GM21381 (cell line): ENCODE measurements around the gene CEP41.

ENCODE experiments used
- ATAC-seq: cut with Tn5 transposase; IDR thresholded peaks from one replicate; pipeline ENCODE4 v1.9.1; 2021; ENCODE audit warnings: mild to moderate bottlenecking, moderate library complexity; ENCODE audit not compliant: unreplicated experiment

Gene CEP41

GRCh38 chr7:130420943-130421578, 19.8 kb downstream of the CEP41 start:
- no peak for ATAC-seq

GRCh38 chr7:130419658-130420057, 21.2 kb downstream of the CEP41 start:
- ATAC-seq: no peak

- no peak for ATAC-seq
These were observed 22.5 kb downstream of the CEP41 start for GRCh38 chr7:130418306-130418705.

GRCh38 chr7:130417213-130417612, 23.6 kb downstream of the CEP41 start:
- ATAC-seq: no peak

- ATAC-seq: no peak
These were observed 25.8 kb downstream of the CEP41 start for GRCh38 chr7:130415006-130415405.

- no peak for ATAC-seq
These were observed 27.6 kb downstream of the CEP41 start for GRCh38 chr7:130413201-130413600.

- ATAC-seq: no peak
These were observed 29.8 kb downstream of the CEP41 start for GRCh38 chr7:130410868-130411541.

GRCh38 chr7:130409712-130410072, 31.1 kb downstream of the CEP41 start:
- ATAC-seq: no peak

GRCh38 chr7:130409067-130409711, 31.6 kb downstream of the CEP41 start:
- no peak for ATAC-seq

GRCh38 chr7:130405003-130405402, 35.8 kb downstream of the CEP41 start:
- ATAC-seq: no peak

- ATAC-seq: no peak
These were observed 39.2 kb downstream of the CEP41 start for GRCh38 chr7:130401578-130401977.

GRCh38 chr7:130401101-130401500, 39.7 kb downstream of the CEP41 start:
- ATAC-seq: no peak

GRCh38 chr7:130400120-130400572, 40.7 kb downstream of the CEP41 start:
- no peak for ATAC-seq

- no peak for ATAC-seq
These were observed 42.2 kb downstream of the CEP41 start for GRCh38 chr7:130398526-130399090.

- no peak for ATAC-seq
These were observed 43.1 kb downstream of the CEP41 start for GRCh38 chr7:130397758-130398073.

GRCh38 chr7:130397051-130397757, 43.6 kb downstream of the CEP41 start:
- ATAC-seq: no peak

- ATAC-seq: no peak
These were observed 44.7 kb downstream of the CEP41 start for GRCh38 chr7:130396109-130396508.

GRCh38 chr7:130395421-130395820, 45.4 kb downstream of the CEP41 start:
- no peak for ATAC-seq

- ATAC-seq: no peak
These were observed 46.2 kb downstream of the CEP41 start for GRCh38 chr7:130394421-130395195.

- ATAC-seq: no peak
These were observed 46.9 kb downstream of the CEP41 start for GRCh38 chr7:130393841-130394411.
